ENCODE measurements around the gene SMIM13. TPM values are rescaled to one million over a fixed set of nuclear protein-coding genes. Genes with fewer than 3 reads are reported as not detected.
"Not testable (repeated sequence)": the region's sequence is repeated elsewhere in the genome, so short reads cannot be mapped to it uniquely, and the experiment has no call there.

The SMIM13 gene
- total and polyA plus RNA-seq, 2 donors (not counting 3 experiments of a cell fraction or from before 2014, with no cell fraction given) = 3.2 to 14.7 TPM

GRCh38 chr6:11113038-11113437, 19.4 kb downstream of the SMIM13 start:
- no TSS peak for BruUV-seq (replicated peaks)
- dilution Hi-C loops (cut with MboI; ENCODE audit: extremely low pct_ligation_motif_present, low sequenced_read_pairs) (no loop called here), intact Hi-C loops (cut with micrococcal nuclease) (no loop called here)
- no peaks in the 10 kb centered on the region for H3K9me1 ChIP-seq (replicated peaks; ENCODE audit: control insufficient read depth, extremely low read depth, insufficient read depth, low read length)
- no peak overlapping the region for H3K9ac ChIP-seq (replicated peaks; ENCODE audit: extremely low read depth, insufficient read depth, low read length)
- ChIA-PET POLR2A (no interaction called here), CTCF (interaction anchor here (1.2 kb wide), 1 partner anchor 19 kb away, joined by 3 read pairs; the partner anchor contains the start of gene SMIM13)
- FAIRE-seq (no peak), DNase-seq (ENCODE audit: low read depth, low spot score) (no peak)
- peaks cover 12% of the 10 kb centered on the region for H3K4me1 ChIP-seq (ENCODE audit: control insufficient read depth, extremely low read depth, insufficient read depth, low read length)
- H3K9me3 ChIP-seq (replicated peaks; ENCODE audit: control insufficient read depth, insufficient read depth, low read length) = no peaks in the 10 kb centered on the region
- no peaks in the 10 kb centered on the region for H4K20me1 ChIP-seq (replicated peaks; ENCODE audit: control insufficient read depth, extremely low read depth, insufficient read depth, low read length)
- TF ChIP-seq MYC (IDR thresholded peaks at IDR 0.05; ENCODE audit: low read depth, low read length) (no peak), JUN (IDR thresholded peaks at IDR 0.05; ENCODE audit: borderline replicate concordance, insufficient read depth, insufficient read length, low read depth) (no peak), POLR2A (IDR thresholded peaks at IDR 0.05; ENCODE audit: low read depth, low read length) (no peak), EZH2 (IDR thresholded peaks at IDR 0.05; ENCODE audit: borderline replicate concordance, low read depth, low read length, severe bottlenecking) (no peak), POLR2AphosphoS5 (IDR thresholded peaks at IDR 0.05; ENCODE audit: insufficient read depth, low read depth, low read length) (no peak), GATA2 (IDR thresholded peaks at IDR 0.05; ENCODE audit: insufficient read depth, insufficient read length, low read depth, low read length) (no peak), FOS (IDR thresholded peaks at IDR 0.05; ENCODE audit: borderline replicate concordance, insufficient read depth, low read length) (no peak)
- TF ChIP-seq, protein P1, sequence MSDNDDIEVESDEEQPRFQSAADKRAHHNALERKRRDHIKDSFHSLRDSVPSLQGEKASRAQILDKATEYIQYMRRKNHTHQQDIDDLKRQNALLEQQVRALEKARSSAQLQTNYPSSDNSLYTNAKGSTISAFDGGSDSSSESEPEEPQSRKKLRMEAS (IDR thresholded peaks at IDR 0.05; ENCODE audit: insufficient read depth, insufficient read length) = no peak
- TF ChIP-seq, protein P2, sequence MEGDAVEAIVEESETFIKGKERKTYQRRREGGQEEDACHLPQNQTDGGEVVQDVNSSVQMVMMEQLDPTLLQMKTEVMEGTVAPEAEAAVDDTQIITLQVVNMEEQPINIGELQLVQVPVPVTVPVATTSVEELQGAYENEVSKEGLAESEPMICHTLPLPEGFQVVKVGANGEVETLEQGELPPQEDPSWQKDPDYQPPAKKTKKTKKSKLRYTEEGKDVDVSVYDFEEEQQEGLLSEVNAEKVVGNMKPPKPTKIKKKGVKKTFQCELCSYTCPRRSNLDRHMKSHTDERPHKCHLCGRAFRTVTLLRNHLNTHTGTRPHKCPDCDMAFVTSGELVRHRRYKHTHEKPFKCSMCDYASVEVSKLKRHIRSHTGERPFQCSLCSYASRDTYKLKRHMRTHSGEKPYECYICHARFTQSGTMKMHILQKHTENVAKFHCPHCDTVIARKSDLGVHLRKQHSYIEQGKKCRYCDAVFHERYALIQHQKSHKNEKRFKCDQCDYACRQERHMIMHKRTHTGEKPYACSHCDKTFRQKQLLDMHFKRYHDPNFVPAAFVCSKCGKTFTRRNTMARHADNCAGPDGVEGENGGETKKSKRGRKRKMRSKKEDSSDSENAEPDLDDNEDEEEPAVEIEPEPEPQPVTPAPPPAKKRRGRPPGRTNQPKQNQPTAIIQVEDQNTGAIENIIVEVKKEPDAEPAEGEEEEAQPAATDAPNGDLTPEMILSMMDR (IDR thresholded peaks at IDR 0.05; ENCODE audit: extremely low read depth in 1 of 2, insufficient read depth in 1 of 2, low read depth in 1 of 2, low read length in 2 of 2) = no peak
- no peak overlapping the region for H3K27ac ChIP-seq (ENCODE audit: insufficient read depth, low read depth, low read length)
- H3K36me3 ChIP-seq (ENCODE audit: control insufficient read depth in 2 of 2, extremely low read depth in 1 of 2, insufficient read depth in 2 of 2, low read length in 2 of 2) = no peaks in the 10 kb centered on the region
- H3K27me3 ChIP-seq (ENCODE audit: control insufficient read depth in 2 of 2, insufficient read depth in 2 of 2, low read length in 2 of 2) = no peaks in the 10 kb centered on the region
- peaks cover 51% of the 10 kb centered on the region for H3K79me2 ChIP-seq (ENCODE audit: control insufficient read depth, insufficient read depth, low read length)
- no peak overlapping the region for H3K4me3 ChIP-seq (replicated peaks in 1 of 3; ENCODE audit: insufficient read depth in 1 of 3, low read depth in 1 of 3, low read length in 3 of 3)
- H2AFZ ChIP-seq (ENCODE audit: low read depth, low read length) = no peak overlapping the region
- H3K4me2 ChIP-seq (ENCODE audit: insufficient read depth, low read length) = no peak overlapping the region

DNA sequence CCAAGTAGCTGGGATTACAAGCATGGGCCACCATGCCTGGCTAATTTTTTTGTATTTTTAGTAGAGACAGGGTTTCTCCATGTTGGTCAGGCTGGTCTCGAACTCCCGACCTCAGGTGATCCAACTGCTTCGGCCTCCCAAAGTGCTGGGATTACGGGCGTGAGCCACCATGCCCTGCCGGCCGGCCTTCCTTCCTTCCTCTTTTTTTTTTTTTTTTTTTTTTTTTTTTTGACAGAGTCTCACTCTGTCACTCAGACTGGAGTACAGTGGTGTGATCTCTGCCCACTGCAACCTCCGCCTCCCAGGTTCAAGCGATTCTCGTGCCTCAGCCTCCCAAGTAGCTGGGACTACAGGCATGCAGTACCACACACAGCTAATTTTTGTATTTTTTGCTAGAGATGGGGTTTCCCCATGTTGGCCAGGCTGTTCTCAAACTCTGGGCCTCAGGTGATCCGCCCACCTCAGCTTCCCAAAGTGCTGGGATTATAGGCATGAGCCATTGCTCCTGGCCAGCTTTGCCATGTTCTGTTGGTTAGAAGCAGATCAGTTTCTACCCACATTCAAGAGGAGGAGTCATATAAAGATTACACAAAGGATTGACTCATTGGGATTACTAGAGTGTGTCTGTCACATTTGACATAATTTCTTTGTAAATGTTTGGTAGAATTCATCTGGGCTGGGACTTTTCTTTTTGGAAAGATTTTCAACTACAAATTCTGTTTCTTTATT, 22.3 kb downstream of the SMIM13 start:
- H3K27ac ChIP-seq (ENCODE audit: insufficient read depth, low read depth, low read length); H3K9ac ChIP-seq (replicated peaks; ENCODE audit: extremely low read depth, insufficient read depth, low read length); FAIRE-seq; POLR2A ChIA-PET; dilution Hi-C loops (cut with MboI; ENCODE audit: extremely low pct_ligation_motif_present, low sequenced_read_pairs); BruUV-seq (replicated peaks); H3K4me3 ChIP-seq (replicated peaks in 1 of 3; ENCODE audit: insufficient read depth in 1 of 3, low read depth in 1 of 3, low read length in 3 of 3); intact Hi-C loops (cut with micrococcal nuclease); H3K36me3 ChIP-seq (ENCODE audit: control insufficient read depth in 2 of 2, extremely low read depth in 1 of 2, insufficient read depth in 2 of 2, low read length in 2 of 2); H3K9me1 ChIP-seq (replicated peaks; ENCODE audit: control insufficient read depth, extremely low read depth, insufficient read depth, low read length); H2AFZ ChIP-seq (ENCODE audit: low read depth, low read length); H3K9me3 ChIP-seq (replicated peaks; ENCODE audit: control insufficient read depth, insufficient read depth, low read length); H4K20me1 ChIP-seq (replicated peaks; ENCODE audit: control insufficient read depth, extremely low read depth, insufficient read depth, low read length); DNase-seq (ENCODE audit: low read depth, low spot score); H3K27me3 ChIP-seq (ENCODE audit: control insufficient read depth in 2 of 2, insufficient read depth in 2 of 2, low read length in 2 of 2); H3K4me2 ChIP-seq (ENCODE audit: insufficient read depth, low read length): not testable (repeated sequence)
- CTCF ChIA-PET = interaction anchor here (0.6 to 1.8 kb wide), 3 partner anchors 9 to 239 kb away, joined by 3 to 6 read pairs (median 5); no protein-coding TSS in a partner anchor
- peaks cover 24% of the 10 kb centered on the region for H3K4me1 ChIP-seq (ENCODE audit: control insufficient read depth, extremely low read depth, insufficient read depth, low read length)
- peaks cover 47% of the 10 kb centered on the region for H3K79me2 ChIP-seq (ENCODE audit: control insufficient read depth, insufficient read depth, low read length)
